GM19099 (cell line): ENCODE results near the gene TAGLN.

Source experiments
- POLR2A ChIP-seq: IDR thresholded peaks from 3 replicates; pipeline ENCODE4 v1.6.1; 2011; ENCODE audit warnings: low read depth; ENCODE audit not compliant: insufficient read length; ENCODE audit errors: extremely low read depth

The TAGLN gene

GRCh38 chr11:117199053-117199915, at the start of gene TAGLN:
Gene TAGLN, plus strand, starts transcription at chr11:117199370. Its CDS starts 3,644 bp downstream, at chr11:117203014.
- TF ChIP-seq POLR2A, result no peak

GRCh38 chr11:117152066-117152465, 47.1 kb upstream of the TAGLN start:
- TF ChIP-seq POLR2A, result no peak

GRCh38 chr11:117154468-117154867, 44.7 kb upstream of the TAGLN start:
- no peak for TF ChIP-seq POLR2A

GRCh38 chr11:117157507-117157906, 41.7 kb upstream of the TAGLN start:
- TF ChIP-seq POLR2A, result no peak

- no peak for TF ChIP-seq POLR2A
These were observed 39.3 kb upstream of the TAGLN start for GRCh38 chr11:117159892-117160291.

- no peak for TF ChIP-seq POLR2A
These were observed 38.3 kb upstream of the TAGLN start for GRCh38 chr11:117160826-117161225.

- TF ChIP-seq POLR2A, result no peak
These were observed 32.7 kb upstream of the TAGLN start for GRCh38 chr11:117166491-117166890.

GRCh38 chr11:117169736-117170135, 29.4 kb upstream of the TAGLN start:
- no peak for TF ChIP-seq POLR2A

GRCh38 chr11:117170210-117170609, 29.0 kb upstream of the TAGLN start:
- TF ChIP-seq POLR2A, result no peak

GRCh38 chr11:117171007-117171403, 28.2 kb upstream of the TAGLN start:
- no peak for TF ChIP-seq POLR2A

- no peak for TF ChIP-seq POLR2A
These were observed 27.6 kb upstream of the TAGLN start for GRCh38 chr11:117171404-117172061.

GRCh38 chr11:117172724-117173421, 26.3 kb upstream of the TAGLN start:
- TF ChIP-seq POLR2A, result no peak

GRCh38 chr11:117175104-117175503, 24.1 kb upstream of the TAGLN start:
- TF ChIP-seq POLR2A, result no peak

GRCh38 chr11:117175781-117176180, 23.4 kb upstream of the TAGLN start:
- no peak for TF ChIP-seq POLR2A

- no peak for TF ChIP-seq POLR2A
These were observed 23.0 kb upstream of the TAGLN start for GRCh38 chr11:117176186-117176585.

GRCh38 chr11:117177534-117178209, 21.5 kb upstream of the TAGLN start:
- TF ChIP-seq POLR2A, result no peak
